Neural cell (in vitro differentiated cells): ENCODE results near the gene DNAJC7. TPM values are rescaled to one million over a fixed set of nuclear protein-coding genes. Genes with fewer than 3 reads are reported as not detected.

Source experiments
- H2AFZ ChIP-seq: fragments of 200-600, 300-800 bp; sonication (generic), shearing (Covaris generic); 2 replicates; pipeline ENCODE4 v1.6.0; 2014; ENCODE audit warnings: low read depth, mild to moderate bottlenecking, antibody characterized with exemption, low read length, moderate library complexity
- H3F3A ChIP-seq: fragments of 200-600 bp; shearing (Covaris generic); 2 replicates; pipeline ENCODE4 v1.6.1; 2016; ENCODE audit warnings: mild to moderate bottlenecking, moderate library complexity, mixed read lengths, antibody characterized with exemption, low read length; ENCODE audit not compliant: insufficient read depth, poor library complexity, severe bottlenecking
- H3K27ac ChIP-seq: fragments of 200-600, 300-800 bp; sonication (generic), shearing (Covaris generic); 2 replicates; pipeline ENCODE4 v1.5.1; 2014; ENCODE audit warnings: mild to moderate bottlenecking, low read length, moderate library complexity
- H3K27me3 ChIP-seq: fragments of 300-800, 200-600 bp; sonication (generic), shearing (Covaris generic); 2 replicates; pipeline ENCODE4 v1.6.0; 2014; ENCODE audit warnings: mild to moderate bottlenecking, low read depth, low read length, moderate library complexity; ENCODE audit not compliant: insufficient read depth
- H3K36me3 ChIP-seq: fragments of 300-800, 200-600 bp; sonication (generic), shearing (Covaris generic); 2 replicates; pipeline ENCODE4 v1.5.1; 2014; ENCODE audit warnings: mild to moderate bottlenecking, antibody characterized with exemption, low read length, moderate library complexity; ENCODE audit not compliant: insufficient read depth
- H3K4me2 ChIP-seq: fragments of 300-800, 200-600 bp; sonication (generic), shearing (Covaris generic); 2 replicates; pipeline ENCODE4 v1.6.0; 2014; ENCODE audit warnings: mild to moderate bottlenecking, low read length
- H3K4me3 ChIP-seq: fragments of 300-800, 200-600 bp; sonication (generic), shearing (Covaris generic); 2 replicates; pipeline ENCODE4 v1.5.1; 2014; ENCODE audit warnings: mild to moderate bottlenecking, low read length, moderate library complexity
- H3K79me2 ChIP-seq: fragments of 200-600 bp; shearing (Covaris generic); replicated peaks from 2 replicates; pipeline ENCODE4 v1.6.0; 2014; ENCODE audit warnings: mild to moderate bottlenecking, low read length, moderate library complexity; ENCODE audit not compliant: insufficient read depth
- H3K9ac ChIP-seq: fragments of 300-800, 200-600 bp; sonication (generic), shearing (Covaris generic); 2 replicates; pipeline ENCODE4 v1.6.1; 2016; ENCODE audit warnings: mild to moderate bottlenecking, low read length, mixed read lengths
- H3K9me2 ChIP-seq: fragments of 200-600 bp; shearing (Covaris generic); 2 replicates; pipeline ENCODE4 v1.6.1; 2016; ENCODE audit warnings: mild to moderate bottlenecking, low read length, mixed read lengths; ENCODE audit not compliant: insufficient read depth
- H3K9me3 ChIP-seq: fragments of 200-600, 300-800 bp; sonication (generic), shearing (Covaris generic); 2 replicates; pipeline ENCODE4 v1.6.1; 2016; ENCODE audit warnings: mild to moderate bottlenecking, mixed run types, low read length, moderate library complexity, mixed read lengths
- H4K20me1 ChIP-seq: fragments of 200-600 bp; shearing (Covaris generic); 2 replicates; pipeline ENCODE4 v1.6.1; 2016; ENCODE audit warnings: mild to moderate bottlenecking, mixed run types; ENCODE audit not compliant: insufficient read depth
- CTCF ChIP-seq: fragments of 450-650 bp; IDR thresholded peaks from 2 replicates; pipeline ENCODE4 v1.5.1; 2014; ENCODE audit warnings: antibody characterized with exemption, mild to moderate bottlenecking, moderate library complexity; ENCODE audit not compliant: poor library complexity, severe bottlenecking
- EP300 ChIP-seq: fragments of 450-650 bp; conservative IDR thresholded peaks from 2 replicates; pipeline ENCODE4 v1.6.1; 2014; ENCODE audit warnings: antibody characterized with exemption, mild to moderate bottlenecking, moderate library complexity; ENCODE audit not compliant: poor library complexity, severe bottlenecking
- EZH2 ChIP-seq: fragments of 200-600, 300-800 bp; shearing (Covaris generic), sonication (generic); IDR thresholded peaks from 2 replicates; pipeline ENCODE4 v1.6.1; 2014; ENCODE audit warnings: antibody characterized with exemption, low read length, borderline replicate concordance, mild to moderate bottlenecking; ENCODE audit not compliant: insufficient read depth, poor library complexity, severe bottlenecking
- MXI1 ChIP-seq: fragments of 450-650 bp; conservative IDR thresholded peaks from 2 replicates; pipeline ENCODE4 v1.6.1; 2014; ENCODE audit warnings: antibody characterized with exemption, mild to moderate bottlenecking; ENCODE audit not compliant: poor library complexity, severe bottlenecking
- POLR2AphosphoS5 ChIP-seq: IDR thresholded peaks from 2 replicates; pipeline ENCODE4 v1.6.1; 2012
- RAD21 ChIP-seq: fragments of 450-650 bp; conservative IDR thresholded peaks from 2 replicates; pipeline ENCODE4 v1.6.1; 2014; ENCODE audit warnings: antibody characterized with exemption, mild to moderate bottlenecking, moderate library complexity
- SMC3 ChIP-seq: fragments of 450-650 bp; conservative IDR thresholded peaks from 2 replicates; pipeline ENCODE4 v1.6.1; 2014; ENCODE audit warnings: antibody characterized with exemption, mild to moderate bottlenecking, moderate library complexity; ENCODE audit not compliant: poor library complexity
- TAF1 ChIP-seq: IDR thresholded peaks from 2 replicates; pipeline ENCODE4 v1.6.1; 2012; ENCODE audit warnings: low read depth
- polyA plus RNA-seq: library from polyadenylated mRNA; depleted of rRNA; stranded (reverse); fragments of >200 nt; gene quantifications from 2 replicates; pipeline ENCODE4 v1.2.3, GENCODE V29; 2014
- TF ChIP-seq, protein P1 (sequence below): IDR thresholded peaks from 2 replicates; pipeline ENCODE4 v1.6.1; 2012; ENCODE audit warnings: borderline replicate concordance

The DNAJC7 gene
- polyA plus RNA-seq, 1 donor from 2014 or later = 126 TPM

- no peak overlapping the region for H3K4me2 ChIP-seq
- TF ChIP-seq EP300 (no peak), SMC3 (no peak), TAF1 (no peak), MXI1 (no peak), POLR2AphosphoS5 (no peak), RAD21 (no peak), CTCF (no peak)
Measured at GRCh38 chr17:41957869-41958439, 59.3 kb downstream of the DNAJC7 start.

DNA sequence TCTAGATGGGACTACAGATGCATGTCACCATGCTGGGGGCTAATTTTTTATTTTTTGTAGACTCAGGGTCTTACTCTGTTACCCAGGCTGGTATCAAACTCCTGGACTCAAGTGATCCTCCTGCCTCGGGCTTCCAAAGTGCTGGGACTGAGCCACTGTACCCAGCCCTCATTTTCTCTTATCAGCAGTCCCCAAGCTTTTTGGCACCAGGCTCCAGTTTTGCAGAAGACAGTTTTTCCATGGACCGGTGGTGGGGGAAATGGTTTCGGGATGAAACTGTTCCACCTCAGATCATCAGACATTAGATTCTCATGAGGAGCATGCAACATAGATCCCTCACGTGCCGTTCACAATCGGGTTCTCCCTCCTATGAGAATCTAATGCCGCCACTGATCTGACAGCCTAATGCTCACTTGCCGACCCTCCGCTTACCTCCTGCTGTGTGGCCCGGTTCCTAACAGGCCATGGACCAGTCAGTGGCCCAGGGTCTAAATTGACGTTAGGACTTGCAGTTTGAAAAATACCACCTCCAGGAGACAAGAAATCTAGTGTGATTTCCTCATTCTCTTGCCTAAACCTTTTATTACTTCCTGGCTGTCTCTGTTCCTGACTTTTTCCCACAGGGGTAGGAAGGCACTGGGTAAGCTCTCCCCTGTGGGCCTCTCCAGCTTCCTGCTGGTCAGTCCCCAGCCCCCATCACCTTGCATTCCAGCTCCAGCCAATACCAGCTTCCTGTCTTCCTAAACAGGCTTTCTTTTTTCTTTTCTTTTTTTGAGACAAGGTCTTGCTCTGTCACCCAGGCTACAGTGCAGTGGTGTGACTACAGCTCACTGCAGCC, 60.0 kb downstream of the DNAJC7 start:
- Histone ChIP-seq H3K27ac (no peak overlapping the region), H3K4me2 (no peak overlapping the region), H3K36me3 (no peaks in the 10 kb centered on the region), H2AFZ (no peak overlapping the region), H3K79me2 (no peaks in the 10 kb centered on the region), H3K9me2 (no peaks in the 10 kb centered on the region), H4K20me1 (no peaks in the 10 kb centered on the region), H3K9ac (no peak overlapping the region), H3K27me3 (no peaks in the 10 kb centered on the region), H3K4me3 (no peak overlapping the region), H3K9me3 (no peaks in the 10 kb centered on the region), H3F3A (no peaks in the 10 kb centered on the region)
- TF ChIP-seq RAD21 (no peak), POLR2AphosphoS5 (no peak), CTCF (no peak), MXI1 (no peak), EZH2 (no peak), TAF1 (no peak), SMC3 (no peak), EP300 (no peak)
- TF ChIP-seq, protein P1, sequence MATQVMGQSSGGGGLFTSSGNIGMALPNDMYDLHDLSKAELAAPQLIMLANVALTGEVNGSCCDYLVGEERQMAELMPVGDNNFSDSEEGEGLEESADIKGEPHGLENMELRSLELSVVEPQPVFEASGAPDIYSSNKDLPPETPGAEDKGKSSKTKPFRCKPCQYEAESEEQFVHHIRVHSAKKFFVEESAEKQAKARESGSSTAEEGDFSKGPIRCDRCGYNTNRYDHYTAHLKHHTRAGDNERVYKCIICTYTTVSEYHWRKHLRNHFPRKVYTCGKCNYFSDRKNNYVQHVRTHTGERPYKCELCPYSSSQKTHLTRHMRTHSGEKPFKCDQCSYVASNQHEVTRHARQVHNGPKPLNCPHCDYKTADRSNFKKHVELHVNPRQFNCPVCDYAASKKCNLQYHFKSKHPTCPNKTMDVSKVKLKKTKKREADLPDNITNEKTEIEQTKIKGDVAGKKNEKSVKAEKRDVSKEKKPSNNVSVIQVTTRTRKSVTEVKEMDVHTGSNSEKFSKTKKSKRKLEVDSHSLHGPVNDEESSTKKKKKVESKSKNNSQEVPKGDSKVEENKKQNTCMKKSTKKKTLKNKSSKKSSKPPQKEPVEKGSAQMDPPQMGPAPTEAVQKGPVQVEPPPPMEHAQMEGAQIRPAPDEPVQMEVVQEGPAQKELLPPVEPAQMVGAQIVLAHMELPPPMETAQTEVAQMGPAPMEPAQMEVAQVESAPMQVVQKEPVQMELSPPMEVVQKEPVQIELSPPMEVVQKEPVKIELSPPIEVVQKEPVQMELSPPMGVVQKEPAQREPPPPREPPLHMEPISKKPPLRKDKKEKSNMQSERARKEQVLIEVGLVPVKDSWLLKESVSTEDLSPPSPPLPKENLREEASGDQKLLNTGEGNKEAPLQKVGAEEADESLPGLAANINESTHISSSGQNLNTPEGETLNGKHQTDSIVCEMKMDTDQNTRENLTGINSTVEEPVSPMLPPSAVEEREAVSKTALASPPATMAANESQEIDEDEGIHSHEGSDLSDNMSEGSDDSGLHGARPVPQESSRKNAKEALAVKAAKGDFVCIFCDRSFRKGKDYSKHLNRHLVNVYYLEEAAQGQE = no peak

More at GRCh38 chr17:41957869-41958439, 59.3 kb downstream of the DNAJC7 start:
- no peaks in the 10 kb centered on the region for H3K9me3 ChIP-seq
- no peaks in the 10 kb centered on the region for H3K36me3 ChIP-seq
- H3K9ac ChIP-seq = no peak overlapping the region
- H3K79me2 ChIP-seq = no peaks in the 10 kb centered on the region
- H4K20me1 ChIP-seq = no peaks in the 10 kb centered on the region
- H3K4me3 ChIP-seq = no peak overlapping the region
- H3F3A ChIP-seq = no peaks in the 10 kb centered on the region
- H2AFZ ChIP-seq = no peak overlapping the region
- H3K27ac ChIP-seq = no peak overlapping the region
- no peaks in the 10 kb centered on the region for H3K9me2 ChIP-seq
- no peaks in the 10 kb centered on the region for H3K27me3 ChIP-seq
